SK-N-SH (cell line): ENCODE measurements around the gene RRM2. TPM values are rescaled to one million over a fixed set of nuclear protein-coding genes. Genes with fewer than 3 reads are reported as not detected.

Experiments
- CTCF ChIA-PET: fragments of 300-600, 350-600 bp; formaldehyde crosslinking; extraction: SDS; loops from one replicate; lab custom pipeline; 2021; lab: Yijun Ruan, JAX
- POLR2A ChIA-PET: fragments of 350-600 bp; sonication (Branson Sonifier 250); formaldehyde crosslinking; extraction: SDS; loops from one replicate; lab custom pipeline; 2020; ENCODE audit warnings: antibody characterized with exemption, inconsistent platforms; lab: Yijun Ruan, JAX
- DNase-seq: peaks from one replicate; pipeline ENCODE4 v3.0.0; 2012
- H2AFZ ChIP-seq: fragments of 200-600 bp; sonication (generic); 2 replicates; pipeline ENCODE4 v1.8.1; 2016; ENCODE audit warnings: antibody characterized with exemption, mild to moderate bottlenecking, low read depth
- H3F3A ChIP-seq: fragments of 200-600 bp; sonication (generic); replicated peaks from 2 replicates; pipeline ENCODE3; 2016; ENCODE audit warnings: antibody characterized with exemption, mild to moderate bottlenecking; ENCODE audit not compliant: insufficient read depth
- H3K27ac ChIP-seq, 2 experiments: fragments of 200-500 bp in 1 of 2; fragments of 200-600 bp in 1 of 2; sonication (Bioruptor generic) in 1 of 2; sonication (generic), shearing (Covaris generic) in 1 of 2; 2 replicates each; pipeline versions ENCODE4 v1.5.1 to v1.6.1; 2014 to 2016; ENCODE audit warnings: low read depth in 2 of 2, inconsistent platforms in 1 of 2, low read length in 1 of 2, mild to moderate bottlenecking in 1 of 2, mixed read lengths in 1 of 2
- H3K27me3 ChIP-seq: fragments of 200-600 bp; sonication (generic), shearing (Covaris generic); 2 replicates; pipeline ENCODE4 v1.6.1; 2016; ENCODE audit warnings: mixed run types; ENCODE audit not compliant: insufficient read depth
- H3K36me3 ChIP-seq, 2 experiments: fragments of 200-500 bp in 1 of 2; fragments of 200-600 bp in 1 of 2; sonication (Bioruptor generic) in 1 of 2; sonication (generic) in 1 of 2; replicated peaks in 1 of 2; 2 replicates each; pipeline versions ENCODE3 to v1.5.1; 2014 to 2016; ENCODE audit warnings: low read length in 1 of 2, mild to moderate bottlenecking in 1 of 2; ENCODE audit not compliant: insufficient read depth in 2 of 2, control insufficient read depth in 1 of 2
- H3K4me1 ChIP-seq, 2 experiments: fragments of 200-500 bp in 1 of 2; fragments of 200-600 bp in 1 of 2; sonication (Bioruptor generic) in 1 of 2; sonication (generic), shearing (Covaris generic) in 1 of 2; 2 replicates each; pipeline versions ENCODE4 v1.5.1 to v1.6.1; 2014 to 2016; ENCODE audit warnings: low read depth in 1 of 2, low read length in 1 of 2, mixed run types in 1 of 2; ENCODE audit not compliant: insufficient read depth in 2 of 2, control insufficient read depth in 1 of 2
- H3K4me2 ChIP-seq: fragments of 200-600 bp; sonication (generic), shearing (Covaris generic); 2 replicates; pipeline ENCODE4 v1.6.1; 2017; ENCODE audit warnings: mixed run types
- H3K4me3 ChIP-seq, 2 experiments: fragments of 200-500 bp in 1 of 2; fragments of 200-600 bp in 1 of 2; sonication (Bioruptor generic) in 1 of 2; sonication (generic), shearing (Covaris generic) in 1 of 2; 2 replicates each; pipeline versions ENCODE4 v1.5.1 to v1.8.1; 2014 to 2016; ENCODE audit warnings: low read depth in 2 of 2, inconsistent platforms in 1 of 2, low read length in 1 of 2, mild to moderate bottlenecking in 1 of 2, mixed read lengths in 1 of 2, moderate library complexity in 1 of 2
- H3K79me2 ChIP-seq: fragments of 200-600 bp; sonication (generic); 2 replicates; pipeline ENCODE4 v1.8.1; 2017; ENCODE audit warnings: mild to moderate bottlenecking; ENCODE audit not compliant: insufficient read depth
- H3K9ac ChIP-seq: fragments of 200-600 bp; sonication (generic); 2 replicates; pipeline ENCODE4 v1.6.1; 2017; ENCODE audit warnings: mixed run types
- H3K9me2 ChIP-seq: fragments of 200-600 bp; sonication (generic); 2 replicates; pipeline ENCODE4 v1.6.1; 2017; ENCODE audit warnings: mixed run types
- H3K9me3 ChIP-seq: fragments of 200-600 bp; sonication (generic); 2 replicates; pipeline ENCODE4 v1.6.1; 2017; ENCODE audit warnings: mixed run types, mild to moderate bottlenecking, moderate library complexity
- H4K20me1 ChIP-seq: fragments of 200-600 bp; sonication (generic); 2 replicates; pipeline ENCODE4 v1.6.1; 2017; ENCODE audit warnings: mild to moderate bottlenecking, mixed run types; ENCODE audit not compliant: insufficient read depth
- CHD2 ChIP-seq: fragments of 150-350 bp; IDR thresholded peaks from 2 replicates; pipeline ENCODE4 v1.6.1; 2018; ENCODE audit warnings: low read length; ENCODE audit not compliant: partially characterized antibody
- ELF1 ChIP-seq: IDR thresholded peaks from 2 replicates; pipeline ENCODE4 v1.4.0; 2012
- FOSL2 ChIP-seq: IDR thresholded peaks from 2 replicates; pipeline ENCODE4 v1.4.0; 2012; ENCODE audit warnings: low read depth, mild to moderate bottlenecking, moderate library complexity, borderline replicate concordance
- FOXM1 ChIP-seq: IDR thresholded peaks from 2 replicates; pipeline ENCODE4 v1.4.0; 2012; ENCODE audit warnings: low read depth, mild to moderate bottlenecking
- IRF3 ChIP-seq: fragments of 150-350 bp; IDR thresholded peaks from 2 replicates; pipeline ENCODE4 v1.6.1; 2016; ENCODE audit warnings: mild to moderate bottlenecking, low read depth, low read length
- MAX ChIP-seq: IDR thresholded peaks from 2 replicates; pipeline ENCODE4 v1.4.0; 2012; ENCODE audit warnings: low read depth
- MXI1 ChIP-seq: IDR thresholded peaks from 2 replicates; pipeline ENCODE4 v1.6.1; 2012; ENCODE audit warnings: mild to moderate bottlenecking, low read depth, low read length, improper control_type of control experiment
- NFIC ChIP-seq: IDR thresholded peaks from 2 replicates; pipeline ENCODE4 v1.4.0; 2012; ENCODE audit warnings: borderline replicate concordance
- NRF1 ChIP-seq: IDR thresholded peaks from 2 replicates; pipeline ENCODE4 v1.6.1; 2012; ENCODE audit warnings: low read depth, mild to moderate bottlenecking, low read length
- PBX3 ChIP-seq: IDR thresholded peaks from 2 replicates; pipeline ENCODE4; 2012
- POLR2AphosphoS5 ChIP-seq: IDR thresholded peaks from 2 replicates; pipeline ENCODE4 v1.6.1; 2012; ENCODE audit warnings: low read depth, low read length
- REST ChIP-seq: IDR thresholded peaks from 2 replicates; pipeline ENCODE4 v1.6.1; 2012; ENCODE audit warnings: mild to moderate bottlenecking, low read depth, low read length, moderate library complexity
- RFX5 ChIP-seq: IDR thresholded peaks from 2 replicates; pipeline ENCODE4 v1.6.1; 2012; ENCODE audit warnings: mild to moderate bottlenecking, improper control_type of control experiment, low read length
- RXRA ChIP-seq: IDR thresholded peaks from 2 replicates; pipeline ENCODE4 v1.4.0; 2012; ENCODE audit warnings: low read depth, mild to moderate bottlenecking, borderline replicate concordance
- SIN3A ChIP-seq: IDR thresholded peaks from 2 replicates; pipeline ENCODE4 v1.6.1; 2012; ENCODE audit warnings: low read depth, mild to moderate bottlenecking, low read length, moderate library complexity, borderline replicate concordance
- TAF1 ChIP-seq: IDR thresholded peaks from 2 replicates; pipeline ENCODE4 v1.6.1; 2012; ENCODE audit warnings: low read depth, mild to moderate bottlenecking, low read length, moderate library complexity, borderline replicate concordance
- USF1 ChIP-seq: IDR thresholded peaks from 2 replicates; pipeline ENCODE4 v1.4.0; 2012; ENCODE audit warnings: low read depth, borderline replicate concordance
- YY1 ChIP-seq: IDR thresholded peaks from 2 replicates; pipeline ENCODE4 v1.4.0; 2012; ENCODE audit warnings: low read depth, mild to moderate bottlenecking
- WGBS: methylation state at CpG from one replicate; pipeline ENCODE4 v1.1.6; 2017; ENCODE audit warnings: low lambda C conversion rate; 5-methylcytosine and 5-hydroxymethylcytosine counted together
- polyA plus RNA-seq, 3 experiments: library from polyadenylated mRNA; depleted of rRNA; stranded (reverse); fragments of >200 nt; gene quantifications; 2 replicates each; pipeline ENCODE4 v1.2.3, GENCODE V29; 2012

RRM2 gene
- 23.6 and 38.9 TPM in 2 replicates for polyA plus RNA-seq (2012; rRNA removed)
- 32.2 and 37.7 TPM in 2 replicates for polyA plus RNA-seq (2012; cell fraction: cytosol; rRNA removed)
- polyA plus RNA-seq (2012; cell fraction: nucleus; rRNA removed) = 53.0 and 97.8 TPM in 2 replicates

- Histone ChIP-seq H3K4me3 (peak within 1 kb of the TSS; percentile 63 to 69), H3K9me2 (no peaks in the 10 kb centered on the region), H3K27me3 (no peaks in the 10 kb centered on the region), H3K4me2 (peak within 1 kb of the TSS; percentile 98)
- POLR2A ChIA-PET = interaction anchor here (4.7 kb wide), 1 partner anchor 312 kb away, joined by 25 read pairs; no protein-coding TSS in a partner anchor
- CTCF ChIA-PET = interaction anchor here (1.0 to 24.5 kb wide), 11 partner anchors 18 to 537 kb away, joined by 3 to 413 read pairs (median 19); no protein-coding TSS in a partner anchor
- WGBS = 1% methylated on average over 48 of the region's 81 CpGs
- TF ChIP-seq MXI1 = peak; percentile 99
- TF ChIP-seq RFX5 = 0 out of 2 replicates have a peak, but pooled peaks have one; percentile 23
- peak; percentile 82; the same call in 1 of the 2 replicates for TF ChIP-seq FOXM1
- TF ChIP-seq RXRA = no peak
- TF ChIP-seq YY1 = no peak
- TF ChIP-seq POLR2AphosphoS5 = peak; percentile 97
- no peak for TF ChIP-seq PBX3
- peak; percentile 97 for TF ChIP-seq SIN3A
- TF ChIP-seq FOSL2 = no peak
- no peak for TF ChIP-seq ELF1
- TF ChIP-seq REST = peak; percentile 46; the same call in 1 of the 2 replicates
- peak; percentile 74 for TF ChIP-seq TAF1
- TF ChIP-seq NFIC = no peak
- TF ChIP-seq CHD2 = peak; percentile 90
- no peak for TF ChIP-seq USF1
- peak; percentile 95 for TF ChIP-seq IRF3
- no peak for TF ChIP-seq NRF1
- peak; percentile 49; the same call in 1 of the 2 replicates for TF ChIP-seq MAX
- TF ChIP-seq, all 33 proteins: peak for 10
- Histone ChIP-seq H3K4me1 (peaks cover 12 to 30% of the 10 kb centered on the region in 2 experiments; a peak in 3 of 4 replicates), H2AFZ (no peak within 1 kb of the TSS), H3K27ac (peak within 1 kb of the TSS; percentile 84 to 87), H3K79me2 (peaks cover 78% of the 10 kb centered on the region), H3K9me3 (no peaks in the 10 kb centered on the region), H3K36me3 (peaks cover 6 to 14% of the 10 kb centered on the region in 2 experiments), H4K20me1 (peaks cover 15% of the 10 kb centered on the region; the same call in 1 of the 2 replicates), H3F3A (peaks cover 32% of the 10 kb centered on the region), H3K9ac (peak within 1 kb of the TSS; percentile 80)
- peak; percentile 99 for DNase-seq
Observed at GRCh38 chr2:10122500-10123280, at the start of gene RRM2. TSS of gene RRM2 (plus strand) at chr2:10122739. CDS start at chr2:10122799, 60 bp downstream.
